Common myeloid progenitor, CD34-positive (primary cell): Measurements from ENCODE around the gene TENM3.
"Not testable (repeated sequence)": the region's sequence is repeated elsewhere in the genome, so short reads cannot be mapped to it uniquely, and the experiment has no call there.

Source experiments
- CTCF ChIA-PET: fragments of 350-600 bp; sonication (Branson Sonifier 250); formaldehyde crosslinking; loops from one replicate; lab custom pipeline; 2021; ENCODE audit warnings: antibody characterized with exemption; lab: Charles Lee
- POLR2A ChIA-PET: fragments of 350-600 bp; sonication (Branson Sonifier 250); formaldehyde crosslinking; loops from one replicate; lab custom pipeline; 2021; ENCODE audit warnings: antibody characterized with exemption; lab: Charles Lee
- DNase-seq, 3 donors: peaks; one replicate each; pipeline versions ENCODE4 v3.0.0 to v3.0.0-alpha.2; 2013
- H3K27ac ChIP-seq, 2 experiments: 1 replicate in 1 of 2; 2 replicates in 1 of 2; pipeline ENCODE4 v1.7.0; 2013; ENCODE audit warnings: inconsistent platforms in 2 of 2, low read length in 2 of 2, mild to moderate bottlenecking in 2 of 2, low read depth in 1 of 2, moderate library complexity in 1 of 2; ENCODE audit not compliant: severe bottlenecking in 2 of 2, insufficient read depth in 1 of 2, poor library complexity in 1 of 2
- H3K27me3 ChIP-seq, 5 experiments: replicated peaks in 2 of 5; 1 replicate in 3 of 5; 2 replicates in 2 of 5; pipeline versions ENCODE4 v1.6.1 to v1.7.0; 2013; ENCODE audit warnings: low read length in 4 of 5, mild to moderate bottlenecking in 2 of 5, moderate library complexity in 2 of 5, inconsistent platforms in 1 of 5; ENCODE audit not compliant: insufficient read depth in 5 of 5, control insufficient read depth in 4 of 5
- H3K36me3 ChIP-seq, 4 experiments: 1 replicate in 2 of 4; 2 replicates in 2 of 4; pipeline versions ENCODE4 v1.6.1 to v1.7.0; 2013; ENCODE audit warnings: low read length in 3 of 4, control low read depth in 1 of 4, mild to moderate bottlenecking in 1 of 4; ENCODE audit not compliant: control insufficient read depth in 4 of 4, insufficient read depth in 4 of 4
- H3K4me1 ChIP-seq, 4 experiments: 1 replicate in 3 of 4; 2 replicates in 1 of 4; pipeline versions ENCODE4 v1.6.1 to v1.7.1; 2013; ENCODE audit warnings: low read length in 3 of 4, mild to moderate bottlenecking in 3 of 4, control low read depth in 1 of 4, inconsistent platforms in 1 of 4, moderate library complexity in 1 of 4; ENCODE audit not compliant: control insufficient read depth in 4 of 4, insufficient read depth in 4 of 4; ENCODE audit errors: control extremely low read depth in 1 of 4
- H3K4me3 ChIP-seq, 7 experiments: 1 replicate in 4 of 7; 2 replicates in 3 of 7; pipeline versions ENCODE4 v1.5.1 to v1.7.0; 2013; ENCODE audit warnings: mild to moderate bottlenecking in 7 of 7, low read length in 6 of 7, moderate library complexity in 6 of 7, inconsistent platforms in 2 of 7, low read depth in 2 of 7, control low read depth in 1 of 7; ENCODE audit not compliant: insufficient read depth in 4 of 7, control insufficient read depth in 1 of 7; ENCODE audit errors: extremely low read depth in 1 of 7
- H3K9me3 ChIP-seq, 5 experiments: 1 replicate in 4 of 5; 2 replicates in 1 of 5; pipeline versions ENCODE4 v1.6.1 to v1.7.1; 2013; ENCODE audit warnings: low read length in 4 of 5, mild to moderate bottlenecking in 2 of 5, inconsistent platforms in 1 of 5, low read depth in 1 of 5, moderate library complexity in 1 of 5; ENCODE audit not compliant: control insufficient read depth in 4 of 5, insufficient read depth in 2 of 5; ENCODE audit errors: control extremely low read depth in 1 of 5
- WGBS: methylation state at CpG from one replicate; pipeline ENCODE4 v1.1.5; 2013; ENCODE audit not compliant: insufficient coverage; 5-methylcytosine and 5-hydroxymethylcytosine counted together

The TENM3 gene

DNA sequence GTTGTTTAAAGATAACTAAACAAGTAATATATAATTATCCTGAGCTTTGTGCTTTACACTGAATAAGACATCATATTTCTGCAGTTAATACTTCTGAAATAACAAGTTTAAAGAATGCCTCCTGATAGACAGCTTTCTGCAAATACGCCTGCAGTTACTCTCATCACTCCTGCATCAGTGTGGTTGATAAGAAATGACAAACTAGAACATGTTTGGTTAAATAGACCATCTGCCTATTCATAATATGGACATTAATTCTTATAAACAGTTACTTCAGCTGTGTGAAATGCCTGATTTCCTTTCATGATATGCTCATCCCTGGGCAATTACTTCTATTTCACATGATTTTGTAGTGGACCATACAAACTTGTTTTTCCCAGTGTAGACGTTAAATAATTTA is 7.0 kb upstream of the TENM3 start:
- DNase-seq = no peak
- no peaks in the 10 kb centered on the region for H3K9me3 ChIP-seq
- no peak overlapping the region for H3K4me3 ChIP-seq
- CTCF ChIA-PET = no interaction called here
- H3K27ac ChIP-seq = no peak overlapping the region
- 100% methylated on average over 1 of the region's 2 CpGs for WGBS
- POLR2A ChIA-PET = no interaction called here
- H3K4me1 ChIP-seq = no peaks in the 10 kb centered on the region
- H3K36me3 ChIP-seq = no peaks in the 10 kb centered on the region
- H3K27me3 ChIP-seq = peaks cover 0 to 3% (median 0%) of the 10 kb centered on the region in 5 experiments

DNA sequence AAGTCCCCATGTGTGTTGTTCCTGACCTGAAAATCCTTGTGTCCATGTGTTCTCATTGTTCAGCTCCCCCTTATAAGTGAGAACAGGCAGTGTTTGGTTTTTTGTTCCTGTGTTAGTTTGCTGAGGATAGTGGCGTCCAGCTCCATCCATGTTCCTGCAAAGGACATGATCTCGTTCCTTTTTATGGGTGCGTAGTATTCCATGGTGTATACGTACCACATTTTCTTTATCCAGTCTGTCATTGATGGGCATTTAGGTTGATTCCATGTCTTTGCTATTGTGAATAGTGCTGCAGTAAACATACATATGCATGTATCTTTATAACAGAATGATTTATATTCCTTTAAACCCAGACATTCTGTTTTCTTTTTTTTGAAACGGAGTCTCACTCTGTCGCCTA is 6.2 kb upstream of the TENM3 start:
- H3K9me3 ChIP-seq, H3K27ac ChIP-seq, H3K4me3 ChIP-seq, DNase-seq, POLR2A ChIA-PET, H3K36me3 ChIP-seq, H3K27me3 ChIP-seq, CTCF ChIA-PET, H3K4me1 ChIP-seq: not testable (repeated sequence)
- WGBS = 95% methylated on average over 5 of the region's 6 CpGs

DNA sequence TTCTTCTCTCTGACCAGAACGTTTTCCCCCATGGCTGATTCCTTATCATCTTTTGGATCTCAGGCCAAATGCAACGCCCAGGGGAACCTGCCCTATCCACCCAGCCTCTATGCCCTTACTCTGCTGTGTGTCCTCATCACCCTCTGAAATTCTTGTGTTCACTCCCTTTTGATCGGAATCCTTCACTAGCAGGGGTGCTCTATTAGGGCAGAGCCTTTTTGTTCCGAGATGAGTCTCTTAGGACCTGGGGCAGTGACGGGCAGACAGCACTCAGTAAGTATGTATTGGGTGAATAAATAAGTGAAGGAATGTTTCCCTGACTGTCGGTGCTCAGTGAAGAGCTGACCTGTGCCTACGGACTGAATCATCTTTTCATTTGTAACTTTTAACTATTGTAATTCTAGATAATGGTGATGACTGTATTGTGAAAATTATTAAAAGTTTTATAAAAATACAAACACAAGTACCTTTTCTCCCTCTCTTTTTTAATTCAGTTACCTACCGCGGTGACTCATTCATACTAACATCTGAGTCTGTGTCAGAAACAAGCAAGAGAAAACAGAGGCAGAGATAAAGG is 4.8 kb upstream of the TENM3 start:
- DNase-seq = no peak
- H3K4me1 ChIP-seq = no peaks in the 10 kb centered on the region
- no peaks in the 10 kb centered on the region for H3K36me3 ChIP-seq
- H3K4me3 ChIP-seq = no peak overlapping the region
- H3K9me3 ChIP-seq = no peaks in the 10 kb centered on the region
- H3K27me3 ChIP-seq = peaks cover 0 to 3% (median 0%) of the 10 kb centered on the region in 5 experiments
- H3K27ac ChIP-seq = no peak overlapping the region
- ChIA-PET POLR2A (interaction anchor here (0.6 kb wide), 1 partner anchor 38 kb away, joined by 3 read pairs; no protein-coding TSS in a partner anchor), CTCF (no interaction called here)
- WGBS = 56% methylated on average over 4 of the region's 9 CpGs

DNA sequence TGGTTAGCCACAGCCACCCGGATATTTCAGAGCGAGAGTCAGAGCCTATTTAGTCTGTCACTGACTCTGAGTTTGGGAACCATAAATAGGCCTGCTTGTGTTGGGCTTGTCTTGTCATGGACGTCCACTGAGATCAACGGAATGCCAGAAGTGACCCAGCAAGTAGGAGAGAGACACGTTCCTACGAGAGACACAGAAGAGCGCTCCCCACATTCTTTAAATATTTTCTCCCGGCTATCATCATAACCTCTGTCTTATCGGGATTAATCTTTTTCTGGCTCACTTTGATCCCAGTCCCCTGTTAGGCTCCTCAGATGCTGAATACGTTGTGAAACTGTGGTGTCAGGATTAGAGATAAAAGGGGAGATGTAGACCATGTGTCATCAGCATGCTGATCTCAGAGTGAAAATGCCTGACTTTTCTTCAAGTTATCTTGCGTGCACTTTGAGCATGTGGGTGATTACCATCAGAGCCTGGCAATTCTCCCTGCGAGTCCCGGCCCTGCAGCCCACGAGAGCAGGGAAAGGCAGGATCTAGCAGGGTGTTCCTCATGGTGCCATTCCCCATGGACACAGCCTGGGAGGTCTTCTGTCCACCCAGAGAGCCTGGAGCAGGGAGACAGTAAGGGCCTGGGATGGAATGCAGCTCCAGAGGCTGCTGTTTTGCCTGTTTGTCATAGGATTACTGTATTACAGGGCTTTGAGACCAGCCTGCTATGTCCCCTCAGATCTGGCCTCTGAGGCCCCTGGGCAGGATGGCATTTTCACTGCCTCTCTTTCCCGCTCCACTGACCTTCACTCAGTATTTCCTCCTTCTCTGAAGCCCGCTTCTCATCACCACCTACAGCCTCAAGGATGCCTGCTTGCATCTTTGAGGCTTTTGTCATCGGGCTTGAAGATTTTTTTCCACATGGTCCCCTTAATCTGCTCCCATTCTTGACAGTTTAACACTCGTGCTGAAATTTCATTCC is 2.8 kb upstream of the TENM3 start:
- ChIA-PET CTCF (no interaction called here), POLR2A (no interaction called here)
- H3K9me3 ChIP-seq = no peaks in the 10 kb centered on the region
- peaks cover 0 to 3% (median 0%) of the 10 kb centered on the region in 5 experiments for H3K27me3 ChIP-seq
- DNase-seq = no peak
- no peak overlapping the region for H3K4me3 ChIP-seq
- 78% methylated on average over 10 of the region's 18 CpGs for WGBS
- H3K36me3 ChIP-seq = no peaks in the 10 kb centered on the region
- no peak overlapping the region for H3K27ac ChIP-seq
- H3K4me1 ChIP-seq = no peaks in the 10 kb centered on the region

DNA sequence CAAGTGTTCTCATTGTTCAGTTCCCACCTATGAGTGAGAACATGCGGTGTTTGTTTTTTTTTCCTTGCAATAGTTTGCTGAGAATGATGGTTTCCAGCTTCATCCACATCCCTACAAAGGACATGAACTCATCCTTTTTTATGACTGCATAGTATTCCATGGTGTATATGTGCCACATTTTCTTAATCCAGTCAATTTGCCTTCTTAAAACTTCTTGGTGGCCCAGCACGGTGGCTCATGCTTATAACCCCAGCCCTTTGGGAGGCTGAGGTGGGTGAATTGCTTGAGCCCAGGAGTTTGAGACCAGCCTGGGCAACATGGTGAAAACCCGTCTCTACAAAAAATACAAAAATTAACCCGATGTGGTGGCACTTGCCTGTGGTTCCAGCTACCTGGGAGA is 942 bp upstream of the TENM3 start:
- POLR2A ChIA-PET, H3K27ac ChIP-seq: not testable (repeated sequence)

DNA sequence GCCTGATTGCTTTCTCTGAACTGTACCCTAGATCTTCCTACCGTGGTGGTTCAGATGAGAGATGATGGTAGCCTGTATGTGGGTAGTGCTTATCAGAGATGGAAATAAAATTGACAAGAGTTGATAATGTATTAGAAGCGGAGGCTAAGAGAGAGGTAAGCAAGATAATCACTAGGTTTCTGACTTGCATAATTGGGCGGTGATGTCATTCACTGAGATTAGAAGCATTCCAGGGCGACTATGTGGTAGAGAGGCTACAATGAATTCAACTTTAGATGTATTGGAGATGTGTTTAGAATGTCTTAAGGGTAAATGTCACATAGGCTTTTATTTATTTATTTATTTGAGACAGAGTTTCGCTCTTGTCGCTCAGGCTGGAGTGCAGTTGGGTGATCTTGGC is 415 bp upstream of the TENM3 start:
- H3K9me3 ChIP-seq = no peaks in the 10 kb centered on the region
- H3K4me3 ChIP-seq = no peak overlapping the region
- ChIA-PET CTCF (no interaction called here), POLR2A (no interaction called here)
- no peaks in the 10 kb centered on the region for H3K36me3 ChIP-seq
- WGBS = 96% methylated on average over 5 of the region's 6 CpGs
- DNase-seq = no peak
- H3K27me3 ChIP-seq = peaks cover 0 to 3% (median 0%) of the 10 kb centered on the region in 5 experiments
- no peak overlapping the region for H3K27ac ChIP-seq
- H3K4me1 ChIP-seq = no peaks in the 10 kb centered on the region

More for the DNA sequence above, 942 bp upstream of the TENM3 start:
- H3K36me3 ChIP-seq, H3K4me3 ChIP-seq, H3K9me3 ChIP-seq, H3K27me3 ChIP-seq, CTCF ChIA-PET, H3K4me1 ChIP-seq, DNase-seq: not testable (repeated sequence)
- WGBS = 100% methylated on average over 2 of the region's 4 CpGs

DNA sequence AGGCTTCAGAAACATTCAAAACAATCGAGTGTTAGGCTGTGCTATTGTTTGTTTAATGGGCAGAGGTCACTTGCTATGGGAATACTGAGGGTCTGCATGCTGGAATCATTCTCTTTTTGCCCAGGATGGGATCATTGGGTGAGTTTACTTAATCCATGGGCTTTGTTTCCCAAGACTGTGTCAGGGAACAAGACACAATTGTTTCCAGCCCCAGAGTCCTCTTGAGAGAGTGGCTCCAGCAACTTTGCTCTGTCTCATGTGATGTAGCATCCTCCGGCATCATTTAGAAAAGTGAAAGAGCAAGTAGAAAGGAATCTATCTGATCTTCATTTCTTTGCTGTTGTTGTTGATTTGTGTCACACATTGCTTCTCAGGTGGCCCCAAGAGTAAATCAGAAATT is 1.8 kb downstream of the TENM3 start:
- no peak for DNase-seq
- ChIA-PET CTCF (no interaction called here), POLR2A (no interaction called here)
- Histone ChIP-seq H3K27ac (no peak overlapping the region), H3K36me3 (no peaks in the 10 kb centered on the region), H3K9me3 (no peaks in the 10 kb centered on the region), H3K27me3 (peaks cover 0 to 2% (median 0%) of the 10 kb centered on the region in 5 experiments), H3K4me3 (no peak overlapping the region), H3K4me1 (no peaks in the 10 kb centered on the region)
- WGBS = 92% methylated on average over 2 of the region's 2 CpGs
